ENCODE measurements around the gene OR1K1.

DNA sequence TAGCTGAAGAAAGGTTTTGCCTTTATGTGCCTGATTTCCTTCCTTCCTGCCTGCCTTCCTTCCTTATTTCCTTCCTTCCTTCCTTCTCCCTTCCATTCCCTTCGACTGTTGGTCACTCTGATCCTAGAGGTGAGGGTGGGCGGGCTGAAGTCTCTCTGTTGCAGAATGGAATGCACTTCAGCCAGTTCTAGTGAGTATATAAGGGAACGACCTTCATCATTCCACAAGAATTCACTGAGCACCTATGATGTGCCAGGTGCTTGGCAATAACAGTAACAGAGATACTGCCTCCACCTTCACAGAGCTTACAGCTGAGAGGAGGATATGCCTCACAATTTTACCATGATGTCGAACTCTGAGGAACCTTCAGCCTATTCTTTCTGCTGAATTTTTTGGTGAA lies 19.9 kb upstream of the OR1K1 start:
- TF ChIP-seq CTCF (IDR thresholded peaks at IDR 0.05), result no peak
- TF ChIP-seq POLR2A (IDR thresholded peaks at IDR 0.05), result no peak

Measured in heart left ventricle (tissue), 13 donors.